Measurements from ENCODE around the gene BCL11B. TPM values are rescaled to one million over a fixed set of nuclear protein-coding genes. Genes with fewer than 3 reads are reported as not detected.

BCL11B gene
- total and polyA plus RNA-seq, 4 donors, result 0.04 to 0.42 (median 0.16) TPM

- 89% methylated on average over 10 of the region's 10 CpGs for WGBS
- H3K4me3 ChIP-seq (ENCODE audit: low read depth in 1 of 3, low read length in 3 of 3), result no peak overlapping the region
- TF ChIP-seq GABPA (IDR thresholded peaks at IDR 0.05 in 1 of 2, conservative IDR thresholded peaks at IDR 0.05 in 1 of 2), result no peak
- TF ChIP-seq HNF4A (conservative IDR thresholded peaks at IDR 0.05), result no peak
- no peak for TF ChIP-seq FOXA1 (IDR thresholded peaks at IDR 0.05)
- no peak for TF ChIP-seq TAF1 (conservative IDR thresholded peaks at IDR 0.05)
- TF ChIP-seq EGR1 (IDR thresholded peaks at IDR 0.05; ENCODE audit: low read depth in 2 of 2), result no peak
- TF ChIP-seq RAD21 (IDR thresholded peaks at IDR 0.05), result no peak
- no peak for TF ChIP-seq YY1 (IDR thresholded peaks at IDR 0.05)
- no peak for TF ChIP-seq ATF3 (IDR thresholded peaks at IDR 0.05)
- no peak for DNase-seq (ENCODE audit: low spot score)
- no peak overlapping the region for H3K27ac ChIP-seq (ENCODE audit: low read depth in 1 of 2, low read length in 2 of 2)
- no peaks in the 10 kb centered on the region for H3K27me3 ChIP-seq (ENCODE audit: control insufficient read depth in 4 of 4, insufficient read depth in 4 of 4, low read length in 3 of 4)
- no peaks in the 10 kb centered on the region for H3K9me3 ChIP-seq (ENCODE audit: control insufficient read depth in 4 of 4, low read length in 3 of 4)
- H3K36me3 ChIP-seq (ENCODE audit: control insufficient read depth in 4 of 4, insufficient read depth in 3 of 4, low read depth in 1 of 4, low read length in 3 of 4), result no peaks in the 10 kb centered on the region
- H3K4me1 ChIP-seq (ENCODE audit: control insufficient read depth in 4 of 4, insufficient read depth in 4 of 4, low read length in 3 of 4), result no peaks in the 10 kb centered on the region
- H3K9ac ChIP-seq (ENCODE audit: low read depth in 1 of 2, low read length in 2 of 2), result no peak overlapping the region
Measured at GRCh38 chr14:99201351-99202073, 70.5 kb downstream of the BCL11B start.

GRCh38 chr14:99200654-99201005 lies 71.4 kb downstream of the BCL11B start:
- Histone ChIP-seq H3K9ac (ENCODE audit: low read depth in 1 of 2, low read length in 2 of 2) (no peak overlapping the region), H3K4me3 (ENCODE audit: low read depth in 1 of 3, low read length in 3 of 3) (no peak overlapping the region), H3K27me3 (ENCODE audit: control insufficient read depth in 4 of 4, insufficient read depth in 4 of 4, low read length in 3 of 4) (no peaks in the 10 kb centered on the region), H3K36me3 (ENCODE audit: control insufficient read depth in 4 of 4, insufficient read depth in 3 of 4, low read depth in 1 of 4, low read length in 3 of 4) (no peaks in the 10 kb centered on the region), H3K4me1 (ENCODE audit: control insufficient read depth in 4 of 4, insufficient read depth in 4 of 4, low read length in 3 of 4) (no peaks in the 10 kb centered on the region), H3K9me3 (ENCODE audit: control insufficient read depth in 4 of 4, low read length in 3 of 4) (no peaks in the 10 kb centered on the region), H3K27ac (ENCODE audit: low read depth in 1 of 2, low read length in 2 of 2) (no peak overlapping the region)
- no peak for TF ChIP-seq SP1 (IDR thresholded peaks at IDR 0.05)
- no peak for TF ChIP-seq RAD21 (IDR thresholded peaks at IDR 0.05)
- TF ChIP-seq FOXA2 (IDR thresholded peaks at IDR 0.05), result no peak
- TF ChIP-seq JUND (IDR thresholded peaks at IDR 0.05), result no peak
- TF ChIP-seq, protein P1, sequence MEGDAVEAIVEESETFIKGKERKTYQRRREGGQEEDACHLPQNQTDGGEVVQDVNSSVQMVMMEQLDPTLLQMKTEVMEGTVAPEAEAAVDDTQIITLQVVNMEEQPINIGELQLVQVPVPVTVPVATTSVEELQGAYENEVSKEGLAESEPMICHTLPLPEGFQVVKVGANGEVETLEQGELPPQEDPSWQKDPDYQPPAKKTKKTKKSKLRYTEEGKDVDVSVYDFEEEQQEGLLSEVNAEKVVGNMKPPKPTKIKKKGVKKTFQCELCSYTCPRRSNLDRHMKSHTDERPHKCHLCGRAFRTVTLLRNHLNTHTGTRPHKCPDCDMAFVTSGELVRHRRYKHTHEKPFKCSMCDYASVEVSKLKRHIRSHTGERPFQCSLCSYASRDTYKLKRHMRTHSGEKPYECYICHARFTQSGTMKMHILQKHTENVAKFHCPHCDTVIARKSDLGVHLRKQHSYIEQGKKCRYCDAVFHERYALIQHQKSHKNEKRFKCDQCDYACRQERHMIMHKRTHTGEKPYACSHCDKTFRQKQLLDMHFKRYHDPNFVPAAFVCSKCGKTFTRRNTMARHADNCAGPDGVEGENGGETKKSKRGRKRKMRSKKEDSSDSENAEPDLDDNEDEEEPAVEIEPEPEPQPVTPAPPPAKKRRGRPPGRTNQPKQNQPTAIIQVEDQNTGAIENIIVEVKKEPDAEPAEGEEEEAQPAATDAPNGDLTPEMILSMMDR (IDR thresholded peaks at IDR 0.05; ENCODE audit: low read depth, low read length, missing input control), result no peak
- TF ChIP-seq MAX (IDR thresholded peaks at IDR 0.05), result no peak
- TF ChIP-seq HNF4G (IDR thresholded peaks at IDR 0.05), result no peak
- TF ChIP-seq ZBTB33 (IDR thresholded peaks at IDR 0.05), result no peak
- TF ChIP-seq, protein P2, sequence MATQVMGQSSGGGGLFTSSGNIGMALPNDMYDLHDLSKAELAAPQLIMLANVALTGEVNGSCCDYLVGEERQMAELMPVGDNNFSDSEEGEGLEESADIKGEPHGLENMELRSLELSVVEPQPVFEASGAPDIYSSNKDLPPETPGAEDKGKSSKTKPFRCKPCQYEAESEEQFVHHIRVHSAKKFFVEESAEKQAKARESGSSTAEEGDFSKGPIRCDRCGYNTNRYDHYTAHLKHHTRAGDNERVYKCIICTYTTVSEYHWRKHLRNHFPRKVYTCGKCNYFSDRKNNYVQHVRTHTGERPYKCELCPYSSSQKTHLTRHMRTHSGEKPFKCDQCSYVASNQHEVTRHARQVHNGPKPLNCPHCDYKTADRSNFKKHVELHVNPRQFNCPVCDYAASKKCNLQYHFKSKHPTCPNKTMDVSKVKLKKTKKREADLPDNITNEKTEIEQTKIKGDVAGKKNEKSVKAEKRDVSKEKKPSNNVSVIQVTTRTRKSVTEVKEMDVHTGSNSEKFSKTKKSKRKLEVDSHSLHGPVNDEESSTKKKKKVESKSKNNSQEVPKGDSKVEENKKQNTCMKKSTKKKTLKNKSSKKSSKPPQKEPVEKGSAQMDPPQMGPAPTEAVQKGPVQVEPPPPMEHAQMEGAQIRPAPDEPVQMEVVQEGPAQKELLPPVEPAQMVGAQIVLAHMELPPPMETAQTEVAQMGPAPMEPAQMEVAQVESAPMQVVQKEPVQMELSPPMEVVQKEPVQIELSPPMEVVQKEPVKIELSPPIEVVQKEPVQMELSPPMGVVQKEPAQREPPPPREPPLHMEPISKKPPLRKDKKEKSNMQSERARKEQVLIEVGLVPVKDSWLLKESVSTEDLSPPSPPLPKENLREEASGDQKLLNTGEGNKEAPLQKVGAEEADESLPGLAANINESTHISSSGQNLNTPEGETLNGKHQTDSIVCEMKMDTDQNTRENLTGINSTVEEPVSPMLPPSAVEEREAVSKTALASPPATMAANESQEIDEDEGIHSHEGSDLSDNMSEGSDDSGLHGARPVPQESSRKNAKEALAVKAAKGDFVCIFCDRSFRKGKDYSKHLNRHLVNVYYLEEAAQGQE (IDR thresholded peaks at IDR 0.05), result no peak
- TF ChIP-seq NR2F2 (IDR thresholded peaks at IDR 0.05), result no peak
- TF ChIP-seq HNF4A (conservative IDR thresholded peaks at IDR 0.05), result no peak
- TF ChIP-seq YY1 (IDR thresholded peaks at IDR 0.05), result no peak
- TF ChIP-seq ATF3 (IDR thresholded peaks at IDR 0.05), result no peak
- no peak for TF ChIP-seq GABPA (IDR thresholded peaks at IDR 0.05 in 1 of 2, conservative IDR thresholded peaks at IDR 0.05 in 1 of 2)
- no peak for TF ChIP-seq EGR1 (IDR thresholded peaks at IDR 0.05; ENCODE audit: low read depth in 2 of 2)
- TF ChIP-seq TAF1 (conservative IDR thresholded peaks at IDR 0.05), result no peak
- TF ChIP-seq FOXA1 (IDR thresholded peaks at IDR 0.05), result no peak
- TF ChIP-seq RXRA (IDR thresholded peaks at IDR 0.05), result no peak
- WGBS, result 71% methylated on average over 7 of the region's 7 CpGs
- no peak for DNase-seq (ENCODE audit: low spot score)

Data from liver (tissue), 9 donors.